HCT116 (cell line): Measurements from ENCODE around the gene HHAT. TPM values are rescaled to one million over a fixed set of nuclear protein-coding genes. Genes with fewer than 3 reads are reported as not detected.

ENCODE experiments used
- ATAC-seq: fragments of 200-7000 bp; cut with Tn5 transposase; 2 replicates; pipeline ENCODE4 v1.9.1; 2020; ENCODE audit warnings: mild to moderate bottlenecking, moderate library complexity
- BruUV-seq: library from RNA; stranded (reverse); fragments of 400-500 nt; replicated peaks from 2 replicates; lab custom pipeline; 2021; lab: Mats Ljungman, UMichigan
- CTCF ChIA-PET: fragments of 300-600 bp; sonication (Branson Sonifier 250); formaldehyde crosslinking; loops from one replicate; lab custom pipeline; 2021; ENCODE audit warnings: antibody characterized with exemption; lab: Charles Lee
- POLR2A ChIA-PET: fragments of 300-600, 350-600 bp; sonication (Branson Sonifier 250); formaldehyde crosslinking; loops from one replicate; lab custom pipeline; 2021; ENCODE audit warnings: antibody characterized with exemption; lab: Charles Lee
- RAD21 ChIA-PET, 2 experiments: fragments of 300-600 bp; sonication (Branson Sonifier 250); formaldehyde crosslinking; loops; one replicate each; lab custom pipeline; 2023; ENCODE audit warnings: low total read pairs in 2 of 2; ENCODE audit not compliant: uncharacterized antibody in 2 of 2, unreplicated experiment in 2 of 2, low non-redundant PET in 1 of 2; lab: Charles Lee
- DNase-seq: peaks from one replicate; pipeline ENCODE4 v3.0.0-alpha.2; 2010; ENCODE audit warnings: low read depth, low spot score
- H2AFZ ChIP-seq: fragments of 200-600 bp; shearing (Covaris generic), sonication (generic); 2 replicates; pipeline ENCODE4 v1.6.1; 2017; ENCODE audit warnings: low read depth, mixed run types, mixed read lengths, antibody characterized with exemption, low read length; ENCODE audit not compliant: poor library complexity, severe bottlenecking
- H3K27ac ChIP-seq: 2 replicates; pipeline ENCODE4 v1.5.1; 2012; ENCODE audit warnings: low read depth, low read length
- H3K27me3 ChIP-seq: fragments of 200-600 bp; sonication (generic); 2 replicates; pipeline ENCODE4 v1.6.1; 2016; ENCODE audit warnings: mixed run types, low read length, mixed read lengths; ENCODE audit not compliant: insufficient read depth
- H3K36me3 ChIP-seq, 2 experiments: fragments of 200-500 bp in 1 of 2; fragments of 200-600 bp in 1 of 2; sonication (Bioruptor generic) in 1 of 2; sonication (generic) in 1 of 2; 2 replicates each; pipeline versions ENCODE4 v1.5.1 to v1.6.1; 2014 to 2016; ENCODE audit warnings: low read length in 2 of 2, inconsistent platforms in 1 of 2, mixed read lengths in 1 of 2, mixed run types in 1 of 2; ENCODE audit not compliant: insufficient read depth in 2 of 2, control insufficient read depth in 1 of 2
- H3K4me1 ChIP-seq, 2 experiments: fragments of 200-600 bp in 1 of 2; sonication (generic) in 1 of 2; 2 replicates each; pipeline versions ENCODE4 v1.5.1 to v1.6.1; 2012 to 2017; ENCODE audit warnings: low read length in 2 of 2, inconsistent platforms in 1 of 2, mild to moderate bottlenecking in 1 of 2, mixed read lengths in 1 of 2, mixed run types in 1 of 2, moderate library complexity in 1 of 2; ENCODE audit not compliant: insufficient read depth in 2 of 2, control insufficient read depth in 1 of 2
- H3K4me2 ChIP-seq: fragments of 200-600 bp; sonication (generic); 2 replicates; pipeline ENCODE4 v1.6.1; 2017; ENCODE audit warnings: mixed run types, low read length, mixed read lengths
- H3K4me3 ChIP-seq, 2 experiments: fragments of 200-600 bp in 1 of 2; sonication (generic) in 1 of 2; replicated peaks in 1 of 2; 2 replicates each; pipeline ENCODE4 v1.5.1; 2011 to 2016; ENCODE audit warnings: low read length in 2 of 2, control low read depth in 1 of 2, low read depth in 1 of 2, mild to moderate bottlenecking in 1 of 2, mixed read lengths in 1 of 2, mixed run types in 1 of 2
- H3K79me2 ChIP-seq: fragments of 200-600 bp; sonication (generic); 2 replicates; pipeline ENCODE4 v1.6.1; 2017; ENCODE audit warnings: mild to moderate bottlenecking, mixed run types, low read length, moderate library complexity, mixed read lengths; ENCODE audit not compliant: insufficient read depth
- H3K9ac ChIP-seq: fragments of 200-600 bp; sonication (generic); 2 replicates; pipeline ENCODE4 v1.6.1; 2016; ENCODE audit warnings: low read length, mixed read lengths
- H3K9me2 ChIP-seq: fragments of 200-600 bp; sonication (generic), shearing (Covaris generic); 2 replicates; pipeline ENCODE4 v1.6.1; 2017; ENCODE audit warnings: mixed run types, mild to moderate bottlenecking, moderate library complexity; ENCODE audit not compliant: insufficient read depth
- H3K9me3 ChIP-seq, 2 experiments: fragments of 200-500 bp in 1 of 2; fragments of 200-600 bp in 1 of 2; sonication (Bioruptor generic) in 1 of 2; sonication (generic) in 1 of 2; 2 replicates each; pipeline ENCODE4 v1.6.1; 2014 to 2017; ENCODE audit warnings: low read length in 2 of 2, mixed read lengths in 2 of 2, inconsistent platforms in 1 of 2, low read depth in 1 of 2, mild to moderate bottlenecking in 1 of 2, mixed run types in 1 of 2, moderate library complexity in 1 of 2; ENCODE audit not compliant: control insufficient read depth in 1 of 2, insufficient read depth in 1 of 2
- H4K20me1 ChIP-seq: fragments of 200-600 bp; sonication (generic), shearing (Covaris generic); 2 replicates; pipeline ENCODE4 v1.6.1; 2017; ENCODE audit warnings: mixed run types, mild to moderate bottlenecking, moderate library complexity; ENCODE audit not compliant: insufficient read depth
- ATF3 ChIP-seq: IDR thresholded peaks from 2 replicates; pipeline ENCODE4 v1.6.1; 2012
- CBX3 ChIP-seq: IDR thresholded peaks from 2 replicates; pipeline ENCODE4 v1.6.1; 2012; ENCODE audit warnings: low read depth
- CEBPB ChIP-seq: IDR thresholded peaks from 2 replicates; pipeline ENCODE4 v1.6.1; 2012; ENCODE audit warnings: low read depth
- CTCF ChIP-seq, 3 experiments: fragments of 200-600 bp in 1 of 3; sonication (generic) in 1 of 3; IDR thresholded peaks in 2 of 3; conservative IDR thresholded peaks in 1 of 3; 2 replicates each; pipeline ENCODE4 v1.5.1; 2012 to 2017; ENCODE audit warnings: low read depth in 2 of 3, low read length in 2 of 3, antibody characterized with exemption in 1 of 3, borderline replicate concordance in 1 of 3, control low read depth in 1 of 3, mild to moderate bottlenecking in 1 of 3, mixed read lengths in 1 of 3, mixed run types in 1 of 3, moderate library complexity in 1 of 3; ENCODE audit not compliant: insufficient read depth in 1 of 3
- EGR1 ChIP-seq: IDR thresholded peaks from 2 replicates; pipeline ENCODE4 v1.6.1; 2012; ENCODE audit warnings: low read depth
- ELF1 ChIP-seq: IDR thresholded peaks from 2 replicates; pipeline ENCODE4 v1.6.1; 2012; ENCODE audit warnings: low read depth, borderline replicate concordance
- EZH2phosphoT487 ChIP-seq: fragments of 200-600 bp; IDR thresholded peaks from 2 replicates; pipeline ENCODE4 v1.6.1; 2018; ENCODE audit warnings: antibody characterized with exemption, borderline replicate concordance
- FOSL1 ChIP-seq: IDR thresholded peaks from 2 replicates; pipeline ENCODE4 v1.6.1; 2012; ENCODE audit warnings: low read depth
- MAX ChIP-seq: IDR thresholded peaks from 2 replicates; pipeline ENCODE4 v1.6.1; 2012
- POLR2A ChIP-seq: IDR thresholded peaks from 2 replicates; pipeline ENCODE4 v1.7.0; 2011; ENCODE audit warnings: borderline replicate concordance; ENCODE audit not compliant: insufficient read depth, insufficient read length; ENCODE audit errors: extremely low read depth
- RAD21 ChIP-seq: IDR thresholded peaks from 2 replicates; pipeline ENCODE4 v1.6.1; 2012; ENCODE audit warnings: low read depth, mild to moderate bottlenecking
- SIN3A ChIP-seq: IDR thresholded peaks from 2 replicates; pipeline ENCODE4 v1.6.1; 2012; ENCODE audit warnings: low read depth
- SP1 ChIP-seq: IDR thresholded peaks from 2 replicates; pipeline ENCODE4 v1.6.1; 2012; ENCODE audit warnings: low read depth
- YY1 ChIP-seq: IDR thresholded peaks from 2 replicates; pipeline ENCODE4 v1.6.1; 2011; ENCODE audit warnings: low read length, low read depth, moderate library complexity, mild to moderate bottlenecking; ENCODE audit not compliant: insufficient replicate concordance; ENCODE audit errors: extremely low read depth
- ZBTB33 ChIP-seq: IDR thresholded peaks from 2 replicates; pipeline ENCODE4 v1.6.1; 2011; ENCODE audit warnings: mild to moderate bottlenecking, low read length, moderate library complexity; ENCODE audit not compliant: insufficient replicate concordance; ENCODE audit errors: extremely low read depth
- ZFX ChIP-seq: fragments of 450-650 bp; IDR thresholded peaks from 2 replicates; pipeline ENCODE4 v1.6.1; 2017
- intact Hi-C: fragments of 100-400 bp; cut with micrococcal nuclease; formaldehyde crosslinking; loops from 2 replicates; pipeline ENCODE4 v1.10.0; 2022
- total RNA-seq: library from RNA; stranded (reverse); gene quantifications from one replicate; pipeline ENCODE4 v1.2.1, GENCODE V29; 2021; ENCODE audit not compliant: unreplicated experiment

The HHAT gene
- total RNA-seq, 1 experiment from 2014 or later = 2.7 TPM

- no peak for ATAC-seq
These were observed 271.9 kb downstream of the HHAT start for GRCh38 chr1:210600421-210601159.

More at GRCh38 chr1:210600421-210601159, 271.9 kb downstream of the HHAT start:
- Histone ChIP-seq H3K9me2 (no peaks in the 10 kb centered on the region), H3K4me3 (no peak overlapping the region), H3K36me3 (no peaks in the 10 kb centered on the region), H3K27me3 (peaks cover 4% of the 10 kb centered on the region; the same call in 1 of the 2 replicates), H3K79me2 (no peaks in the 10 kb centered on the region), H3K4me1 (peaks cover 3 to 16% of the 10 kb centered on the region in 2 experiments; a peak in 3 of 4 replicates), H2AFZ (no peak overlapping the region), H4K20me1 (no peaks in the 10 kb centered on the region; the same call in 1 of the 2 replicates), H3K9ac (no peak overlapping the region), H3K4me2 (no peak overlapping the region)
- CTCF ChIA-PET = no interaction called here
- DNase-seq = no peak
- RAD21 ChIA-PET = no interaction called here
- intact Hi-C loops = no loop called here
- POLR2A ChIA-PET = no interaction called here
- TF ChIP-seq ZFX (no peak), RAD21 (no peak), SP1 (no peak), CTCF (IDR thresholded peaks at IDR 0.05 in 2 of 3, conservative IDR thresholded peaks at IDR 0.05 in 1 of 3; ENCODE audit: borderline replicate concordance in 1 of 3, insufficient read depth in 1 of 3, low read depth in 2 of 3, low read length in 2 of 3) (no peak), ELF1 (no peak), ATF3 (no peak), CEBPB (no peak), SIN3A (no peak), CBX3 (no peak), EZH2phosphoT487 (no peak), FOSL1 (no peak), YY1 (no peak), ZBTB33 (no peak), MAX (no peak), POLR2A (no peak), EGR1 (no peak)
- TF ChIP-seq, all 23 proteins: peak for 0
- Histone ChIP-seq H3K27ac (no peak overlapping the region), H3K9me3 (no peaks in the 10 kb centered on the region)
- no TSS peak for BruUV-seq
